Stimulated activated CD4-positive, alpha-beta T cell treated with anti-CD3 and anti-CD28 coated beads, Interleukin-2, amount 100 ng/mL, for 4 hours (primary cell): Measurements from ENCODE around the gene FAM120AOS.

Experiments used
- DNase-seq: peaks from one replicate; pipeline ENCODE4 v3.0.0-alpha.2; 2020; ENCODE audit warnings: low read depth

Gene FAM120AOS

GRCh38 chr9:93453047-93453914, at the start of gene FAM120AOS:
Gene FAM120AOS, minus strand, starts transcription at chr9:93453581. Its CDS starts 872 bp downstream, at chr9:93452709.
- peak; percentile 72 for DNase-seq

DNA sequence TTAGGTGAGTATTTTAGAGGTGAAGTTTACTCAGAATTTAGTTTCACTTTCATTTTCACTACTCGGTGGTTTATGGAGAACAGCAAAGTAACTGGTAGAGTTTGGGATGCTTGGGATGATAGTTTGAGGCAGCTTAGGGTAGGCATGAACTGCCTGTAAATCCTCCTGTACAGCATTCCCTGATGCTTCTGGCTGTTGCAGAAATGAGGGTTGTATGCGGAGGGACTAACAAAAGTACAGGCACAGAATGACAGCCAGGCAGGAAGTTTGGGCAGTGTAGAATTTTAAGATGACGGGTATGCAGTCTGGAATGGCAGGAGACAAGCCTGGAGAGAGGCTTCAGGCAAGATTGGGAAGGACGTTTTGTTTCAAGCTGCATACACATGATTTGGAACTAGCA, 48.0 kb upstream of the FAM120AOS start:
- no peak for DNase-seq

DNA sequence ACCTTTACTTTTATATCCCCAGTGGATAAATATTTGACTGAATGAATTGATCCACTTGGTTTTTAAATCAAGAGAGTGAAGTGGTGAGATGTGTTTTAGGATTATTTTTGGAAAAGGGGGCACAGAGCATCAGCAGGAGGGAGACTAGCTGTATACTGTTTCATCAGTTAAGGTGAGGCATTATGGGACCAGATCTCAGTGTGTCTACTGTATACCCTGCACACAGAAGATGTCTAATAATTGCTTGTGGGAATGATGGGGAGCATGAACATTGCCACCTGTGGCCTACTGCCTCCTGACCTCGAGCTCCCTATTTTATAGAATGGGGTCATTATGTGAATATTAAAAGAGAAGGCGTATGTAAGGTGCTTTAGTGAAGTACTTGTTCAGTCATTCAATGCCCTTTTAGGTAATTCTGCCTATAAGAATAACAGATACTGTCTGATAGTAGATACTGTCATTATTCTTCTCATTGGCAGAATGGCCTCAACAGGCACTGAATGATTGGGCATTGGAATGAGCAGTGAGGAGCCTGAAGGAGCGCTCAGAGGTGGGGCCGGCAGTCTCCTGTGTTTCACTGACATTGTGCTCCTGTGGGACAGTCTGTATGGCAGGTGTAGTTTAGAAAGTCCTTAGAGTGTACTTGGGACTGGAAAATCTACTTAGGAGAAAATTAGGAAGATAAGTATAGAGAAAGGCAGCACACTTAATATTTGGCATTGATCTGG, 47.4 kb upstream of the FAM120AOS start:
- DNase-seq, result no peak

DNA sequence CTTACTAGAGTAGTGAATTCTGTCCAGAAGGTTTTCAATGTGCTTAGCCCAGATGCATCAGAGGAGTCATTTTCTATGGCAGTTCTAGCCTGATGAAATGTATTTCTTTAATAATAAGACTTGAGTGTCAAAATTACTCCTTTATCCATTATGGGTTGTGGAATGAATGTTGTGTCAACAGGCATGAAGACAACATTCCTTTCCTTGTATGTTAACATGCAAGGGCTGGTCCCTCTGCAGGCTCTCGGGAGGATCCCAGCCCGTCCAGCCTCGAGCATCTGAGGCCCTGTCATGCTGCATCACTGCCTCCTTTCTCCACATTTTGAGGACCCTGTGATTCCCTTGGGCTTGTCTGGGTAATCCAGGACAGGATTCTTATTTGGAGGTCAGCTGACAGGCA, 42.9 kb upstream of the FAM120AOS start:
- DNase-seq, result no peak

DNA sequence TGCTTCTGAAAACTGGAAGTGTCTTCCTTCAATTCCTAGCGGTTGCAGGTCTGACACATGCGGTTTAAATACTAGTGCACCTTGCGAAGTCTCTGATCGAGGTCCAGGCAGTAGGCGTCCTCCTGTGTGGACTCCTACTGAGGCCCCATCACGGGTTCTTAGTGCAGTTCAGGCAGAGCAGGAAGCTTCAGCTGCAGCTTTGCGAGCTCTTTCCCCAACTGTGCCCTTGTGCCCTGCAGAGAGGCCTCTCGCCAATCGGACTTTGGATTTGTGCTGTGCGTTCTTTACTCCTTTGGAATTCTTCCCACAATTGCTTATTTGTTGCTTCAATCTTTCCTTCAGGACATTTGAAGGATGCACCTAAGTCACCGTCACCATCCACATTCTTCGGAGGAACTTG, 40.6 kb upstream of the FAM120AOS start:
- DNase-seq, result no peak

DNA sequence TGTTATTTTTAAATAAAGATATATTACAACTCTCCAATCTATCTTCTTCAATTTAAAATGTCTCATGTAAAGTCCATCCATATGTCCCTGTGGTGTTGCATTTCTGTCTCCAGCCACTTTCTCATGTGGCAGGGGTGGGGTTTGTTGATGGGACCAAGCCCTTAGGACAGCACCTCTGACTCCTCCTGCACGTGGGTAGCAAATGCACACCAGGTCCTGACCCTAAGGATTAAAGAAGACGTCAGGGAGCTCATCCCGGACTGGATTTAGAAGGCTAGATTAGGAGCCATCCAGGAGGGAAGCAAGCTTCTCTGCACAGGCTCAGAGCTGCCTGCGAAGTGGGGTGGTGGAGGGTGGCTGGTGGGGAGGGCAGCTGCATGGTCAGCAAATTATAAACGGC, 38.9 kb upstream of the FAM120AOS start:
- no peak for DNase-seq

DNA sequence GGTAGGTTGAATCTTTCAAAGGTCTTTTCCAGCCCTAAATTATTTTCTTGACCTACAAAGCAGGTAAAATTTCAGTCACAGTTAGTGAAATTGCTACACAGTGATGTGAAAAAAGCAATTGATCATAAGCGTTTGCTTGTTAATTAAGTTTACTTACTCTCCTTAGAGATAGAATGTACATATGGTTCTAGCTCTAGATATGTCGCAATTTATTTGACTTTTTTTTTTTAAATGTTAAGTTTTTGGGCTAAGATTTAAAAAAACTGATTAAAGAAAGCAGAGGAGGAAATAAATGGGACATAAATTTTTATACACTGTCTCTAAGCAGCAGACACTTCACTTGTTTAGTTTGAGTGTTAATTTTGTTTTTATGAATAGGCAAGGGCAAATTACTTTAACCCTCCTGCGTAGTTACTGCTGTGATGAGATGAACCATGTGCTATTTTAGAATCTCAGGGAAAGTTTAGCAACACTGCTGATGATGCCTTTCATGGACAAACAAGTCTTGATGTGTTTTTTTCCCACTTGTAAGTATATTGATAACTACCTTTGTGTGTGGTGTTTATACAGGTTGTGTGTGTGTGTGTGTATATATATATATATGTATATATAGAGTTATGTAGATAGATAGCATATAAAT, 38.3 kb upstream of the FAM120AOS start:
- no peak for DNase-seq

GRCh38 chr9:93488244-93488643, 34.9 kb upstream of the FAM120AOS start:
- DNase-seq, result no peak

- DNase-seq, result no peak
These were observed 32.9 kb upstream of the FAM120AOS start for GRCh38 chr9:93486268-93486667.

- DNase-seq, result no peak
These were observed 30.1 kb upstream of the FAM120AOS start for GRCh38 chr9:93483497-93483896.

DNA sequence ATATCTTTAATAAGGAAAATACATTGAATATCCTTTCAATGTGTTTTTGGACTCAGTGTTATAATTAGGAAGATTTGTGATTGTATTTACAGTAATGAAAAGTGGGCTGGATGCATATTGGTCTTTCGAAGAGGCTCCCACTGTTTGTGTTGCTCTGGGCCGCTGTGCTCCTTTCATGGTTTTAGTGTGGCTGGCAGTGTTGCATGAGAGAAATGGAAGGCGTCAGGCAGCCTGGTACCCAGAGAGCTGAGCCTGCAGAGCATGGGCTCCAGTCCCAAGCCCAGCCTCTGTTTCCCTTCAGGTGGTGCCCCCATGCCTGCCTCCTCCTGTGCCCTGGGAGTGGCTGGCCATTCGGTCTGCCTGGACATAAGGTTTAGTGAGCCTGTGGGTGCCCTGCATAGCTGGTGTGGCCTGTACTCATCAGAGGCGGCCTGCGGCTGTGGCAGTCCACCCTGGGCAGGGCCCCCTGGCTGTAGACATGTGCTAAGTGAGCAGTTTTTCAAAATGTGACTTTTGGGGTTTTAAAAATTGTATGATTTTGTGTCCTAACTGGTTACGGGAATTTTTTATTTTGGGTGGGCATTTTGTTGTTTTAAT, 27.4 kb upstream of the FAM120AOS start:
- no peak for DNase-seq

GRCh38 chr9:93480262-93480661, 26.9 kb upstream of the FAM120AOS start:
- DNase-seq, result no peak

- DNase-seq, result no peak
These were observed 26.3 kb upstream of the FAM120AOS start for GRCh38 chr9:93479726-93480125.

GRCh38 chr9:93477397-93477796, 24.0 kb upstream of the FAM120AOS start:
- DNase-seq, result no peak

GRCh38 chr9:93476924-93477323, 23.5 kb upstream of the FAM120AOS start:
- DNase-seq, result no peak

DNA sequence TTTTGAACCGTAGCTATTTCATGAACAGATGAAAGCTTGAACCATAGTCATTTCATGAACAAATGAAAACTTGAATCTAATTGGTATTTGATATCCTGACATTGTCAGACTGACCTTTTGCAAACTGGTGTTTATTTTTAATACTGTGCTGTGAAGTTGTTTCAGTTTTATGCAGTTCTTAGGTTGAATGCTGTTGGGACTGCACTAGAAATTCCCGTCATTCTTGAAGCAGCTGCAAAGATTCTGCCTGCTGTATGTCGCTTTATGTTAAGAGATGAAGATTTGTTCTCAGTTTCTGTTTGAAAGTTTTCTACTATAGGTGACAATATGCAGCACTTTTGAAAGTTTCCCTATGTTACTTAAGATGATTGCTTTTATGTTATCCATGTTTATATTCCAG, 22.5 kb upstream of the FAM120AOS start:
- no peak for DNase-seq

DNA sequence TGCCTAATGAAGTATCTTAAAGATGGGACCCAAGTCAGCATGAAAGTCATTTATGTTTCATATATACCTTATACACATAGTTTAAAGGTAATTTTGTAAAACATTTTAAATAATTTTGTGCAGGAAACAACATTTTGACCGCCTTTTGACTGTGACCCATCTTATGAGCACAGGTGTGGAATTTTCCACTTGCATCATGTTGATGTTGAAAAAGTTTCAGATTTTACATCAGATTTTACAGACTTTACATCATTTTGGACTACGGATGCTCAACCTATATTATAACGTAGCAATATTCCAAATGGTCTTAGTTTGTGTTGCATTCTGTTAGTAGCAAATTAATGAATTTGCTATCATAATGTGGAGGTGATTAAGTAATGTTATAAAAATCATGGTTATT, 21.7 kb upstream of the FAM120AOS start:
- no peak for DNase-seq

DNA sequence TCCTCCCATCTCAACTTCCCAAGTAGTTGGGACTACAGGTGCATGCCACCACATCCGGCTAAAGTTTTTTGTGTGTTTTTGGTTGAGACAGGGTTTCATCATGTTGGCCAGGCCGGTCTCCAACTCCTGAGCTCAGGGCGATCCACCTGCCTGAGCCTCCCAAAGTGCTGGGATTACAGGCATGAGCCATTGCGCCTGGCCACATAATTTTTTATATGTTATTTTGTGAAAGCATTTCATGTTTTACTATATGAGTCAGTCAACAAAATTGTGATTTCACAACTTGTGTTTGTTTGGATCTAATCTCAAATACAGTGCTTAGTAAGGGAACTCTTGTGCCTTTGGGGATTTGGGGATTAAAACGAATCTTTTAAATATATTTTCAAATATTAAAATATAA, 20.0 kb upstream of the FAM120AOS start:
- DNase-seq, result no peak

- no peak for DNase-seq
These were observed 17.7 kb upstream of the FAM120AOS start for GRCh38 chr9:93471124-93471523.

GRCh38 chr9:93470391-93470790, 17.0 kb upstream of the FAM120AOS start:
- DNase-seq, result no peak

DNA sequence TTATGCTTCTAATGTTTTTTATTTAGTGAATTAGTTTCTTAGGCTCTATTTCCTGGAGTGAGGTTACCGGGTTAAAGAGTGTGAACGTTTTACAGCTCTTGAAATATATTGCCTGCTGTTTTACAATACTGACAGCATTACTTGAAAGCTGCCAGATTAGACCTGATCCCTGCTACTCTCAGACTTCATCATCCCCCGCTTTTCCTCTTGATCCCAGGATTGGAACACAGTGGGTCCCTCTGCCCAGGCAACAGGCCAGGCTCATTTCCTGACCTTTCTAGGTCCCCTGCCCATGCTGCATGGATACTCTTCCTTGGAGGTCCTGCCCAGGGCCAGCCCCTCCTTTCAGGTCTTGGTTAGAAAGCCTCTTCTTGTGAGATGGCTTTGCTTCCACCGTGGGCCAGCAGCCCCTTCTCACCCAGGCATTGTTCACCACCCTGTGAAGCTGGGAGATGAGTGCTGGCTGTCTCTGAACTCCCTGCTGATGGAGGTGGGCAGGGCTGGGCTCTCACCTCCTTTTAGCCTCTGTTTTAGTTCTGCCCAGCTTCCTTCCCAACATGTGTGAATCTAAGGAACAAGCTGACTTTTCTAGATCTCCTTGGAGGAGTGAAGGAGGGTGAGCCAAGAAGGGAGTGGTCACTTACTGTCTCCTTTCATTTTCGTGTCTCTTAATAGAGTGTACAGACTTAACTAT, 15.5 kb upstream of the FAM120AOS start:
- DNase-seq, result no peak

DNA sequence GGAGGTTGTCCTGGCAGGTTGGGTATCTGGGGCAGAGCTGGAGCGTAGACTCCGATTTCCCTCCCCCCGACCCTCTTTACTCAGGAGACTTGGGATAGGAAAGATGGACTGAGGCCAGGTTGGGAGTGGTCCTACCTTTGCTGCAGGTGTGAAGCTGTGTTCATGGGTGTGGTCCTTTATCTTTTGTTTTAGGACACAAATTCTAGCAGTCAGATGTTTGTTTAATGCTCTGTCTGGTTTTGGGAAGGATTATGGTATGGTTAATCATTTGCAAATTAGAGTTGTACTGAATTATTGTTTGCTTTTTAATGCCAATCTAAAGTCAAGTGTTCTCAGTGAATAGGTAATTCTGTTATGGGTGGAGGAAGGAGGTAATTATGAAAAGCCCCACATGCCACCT, 14.1 kb upstream of the FAM120AOS start:
- DNase-seq, result no peak
